HG03558 (cell line): ENCODE data around the gene AQP1.

Source experiments
- ATAC-seq: cut with Tn5 transposase; IDR thresholded peaks from one replicate; pipeline ENCODE4 v1.9.1; 2021; ENCODE audit warnings: moderate number of reproducible peaks; ENCODE audit not compliant: unreplicated experiment; ENCODE audit errors: extremely low read depth

Gene AQP1

GRCh38 chr7:30917216-30917893, 5.7 kb downstream of the AQP1 start:
- ATAC-seq = no peak

GRCh38 chr7:30918676-30919075, 7.0 kb downstream of the AQP1 start:
- no peak for ATAC-seq

DNA sequence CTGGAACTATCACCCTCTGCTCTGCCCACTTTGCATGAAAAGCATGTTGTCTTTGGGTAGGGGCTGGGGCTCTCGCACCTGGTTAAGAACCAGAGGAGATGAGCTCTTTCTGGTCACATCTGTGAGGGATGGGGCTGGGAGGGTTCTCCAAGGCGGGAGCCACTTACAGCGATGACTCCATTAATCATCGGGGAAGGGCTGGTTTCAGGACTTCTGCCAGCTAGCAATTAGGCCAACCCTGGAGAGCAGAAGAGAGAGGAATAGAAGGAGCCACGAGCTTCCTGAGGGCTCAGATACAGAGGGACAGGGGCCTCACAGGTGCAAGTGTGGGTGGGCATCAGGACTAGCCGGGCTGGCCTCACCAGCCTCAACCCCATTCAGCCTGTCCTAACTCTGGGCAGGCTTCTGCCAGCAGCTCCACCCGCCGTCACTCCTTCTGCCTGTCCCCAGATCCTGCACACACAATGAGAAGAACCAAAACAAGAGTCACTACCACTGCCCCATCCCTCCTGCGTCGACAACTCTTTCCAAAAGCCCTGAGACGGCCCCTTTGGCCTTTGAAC, 8.4 kb downstream of the AQP1 start:
- no peak for ATAC-seq

DNA sequence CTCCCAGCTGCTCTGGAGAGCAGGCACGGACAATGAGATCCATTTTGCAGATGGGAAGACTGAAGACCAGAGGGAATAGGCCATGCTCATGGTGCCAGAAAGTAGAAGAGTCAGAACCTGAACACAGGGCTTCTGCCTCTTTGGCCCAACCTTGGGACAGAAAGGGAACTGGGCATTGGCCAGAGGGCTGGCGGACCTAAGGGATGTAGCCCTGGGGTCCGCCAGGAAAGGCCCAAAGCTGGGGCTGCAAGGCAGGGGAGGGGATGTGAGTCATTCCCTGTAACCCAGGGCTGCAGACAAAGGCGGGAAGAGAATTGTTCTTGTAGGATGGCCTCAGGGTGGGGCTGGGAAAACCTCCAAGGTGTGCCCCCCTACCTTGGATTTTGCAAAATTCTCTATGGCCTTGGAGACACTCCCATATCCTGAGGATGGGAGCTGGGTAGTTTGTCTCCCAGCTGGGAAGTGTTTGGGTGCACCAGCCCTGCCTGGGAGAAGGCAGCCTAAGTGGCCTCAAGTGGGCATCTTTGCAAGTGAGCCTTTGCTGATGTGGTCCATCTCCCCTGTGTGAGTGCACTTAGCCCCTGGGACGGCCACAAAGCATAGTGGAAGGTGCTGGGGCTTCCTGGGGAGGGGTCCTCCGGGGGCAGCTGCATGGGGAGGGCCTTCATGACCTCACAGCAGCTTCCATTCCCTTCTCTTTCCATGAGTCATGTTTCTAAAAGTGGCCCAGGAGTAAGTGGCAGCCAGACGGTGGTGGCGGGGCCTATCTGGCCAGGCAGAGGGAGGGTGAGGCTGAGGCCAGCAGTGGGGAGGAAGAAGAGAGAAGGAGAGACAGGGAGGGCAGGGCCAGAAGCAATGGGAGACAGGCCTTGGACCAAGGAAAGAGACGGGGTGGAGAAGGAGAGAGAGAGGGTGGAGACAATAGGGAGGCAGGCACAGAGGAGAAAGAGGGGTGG, 9.2 kb downstream of the AQP1 start:
- no peak for ATAC-seq

- no peak for ATAC-seq
These were observed 10.1 kb downstream of the AQP1 start for GRCh38 chr7:30921540-30922401.

DNA sequence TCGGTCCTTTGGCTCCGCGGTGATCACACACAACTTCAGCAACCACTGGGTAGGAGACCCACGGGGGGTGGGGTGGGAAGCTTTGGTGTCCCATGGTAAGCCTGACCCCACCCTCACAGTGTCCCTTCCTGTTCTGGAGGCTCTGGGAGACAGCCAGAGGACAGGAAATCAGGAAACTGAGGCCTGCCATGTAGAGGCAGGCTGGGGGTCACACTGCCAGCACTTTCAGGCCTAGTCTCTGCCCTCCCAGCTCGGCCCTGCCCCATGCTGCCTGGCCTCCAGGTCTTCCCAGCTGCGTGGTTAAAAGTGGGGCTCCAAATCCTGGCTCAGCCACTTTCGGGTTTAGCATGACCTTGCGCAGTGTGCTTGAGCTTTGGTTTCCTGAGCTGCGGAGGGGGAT, 10.9 kb downstream of the AQP1 start:
- no peak for ATAC-seq

- ATAC-seq = no peak
These were observed 11.5 kb downstream of the AQP1 start for GRCh38 chr7:30923009-30923773.

DNA sequence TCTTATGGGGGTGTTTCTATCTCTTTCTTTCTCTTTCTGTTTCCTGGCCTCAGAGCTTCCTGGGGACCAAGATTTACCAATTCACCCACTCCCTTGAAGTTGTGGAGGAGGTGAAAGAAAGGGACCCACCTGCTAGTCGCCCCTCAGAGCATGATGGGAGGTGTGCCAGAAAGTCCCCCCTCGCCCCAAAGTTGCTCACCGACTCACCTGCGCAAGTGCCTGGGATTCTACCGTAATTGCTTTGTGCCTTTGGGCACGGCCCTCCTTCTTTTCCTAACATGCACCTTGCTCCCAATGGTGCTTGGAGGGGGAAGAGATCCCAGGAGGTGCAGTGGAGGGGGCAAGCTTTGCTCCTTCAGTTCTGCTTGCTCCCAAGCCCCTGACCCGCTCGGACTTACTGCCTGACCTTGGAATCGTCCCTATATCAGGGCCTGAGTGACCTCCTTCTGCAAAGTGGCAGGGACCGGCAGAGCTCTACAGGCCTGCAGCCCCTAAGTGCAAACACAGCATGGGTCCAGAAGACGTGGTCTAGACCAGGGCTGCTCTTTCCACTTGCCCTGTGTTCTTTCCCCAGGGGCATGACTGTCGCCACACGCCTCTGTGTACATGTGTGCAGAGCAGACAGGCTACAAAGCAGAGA, 12.2 kb downstream of the AQP1 start:
- ATAC-seq = no peak

DNA sequence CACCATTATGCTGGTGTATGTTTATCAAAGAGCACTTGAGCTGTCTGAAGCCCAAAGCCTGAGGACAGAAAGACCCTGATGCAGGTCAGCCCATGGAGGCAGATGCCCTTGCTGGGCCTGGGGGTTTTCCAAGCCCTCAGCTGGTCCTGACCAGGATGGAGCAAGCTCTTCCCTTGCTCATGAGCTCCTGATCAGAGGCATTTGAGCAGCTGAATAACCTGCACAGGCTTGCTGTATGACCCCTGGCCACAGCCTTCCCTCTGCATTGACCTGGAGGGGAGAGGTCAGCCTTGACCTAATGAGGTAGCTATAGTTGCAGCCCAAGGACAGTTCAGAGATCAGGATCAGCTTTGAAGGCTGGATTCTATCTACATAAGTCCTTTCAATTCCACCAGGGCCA, 13.0 kb downstream of the AQP1 start:
- ATAC-seq = no peak

DNA sequence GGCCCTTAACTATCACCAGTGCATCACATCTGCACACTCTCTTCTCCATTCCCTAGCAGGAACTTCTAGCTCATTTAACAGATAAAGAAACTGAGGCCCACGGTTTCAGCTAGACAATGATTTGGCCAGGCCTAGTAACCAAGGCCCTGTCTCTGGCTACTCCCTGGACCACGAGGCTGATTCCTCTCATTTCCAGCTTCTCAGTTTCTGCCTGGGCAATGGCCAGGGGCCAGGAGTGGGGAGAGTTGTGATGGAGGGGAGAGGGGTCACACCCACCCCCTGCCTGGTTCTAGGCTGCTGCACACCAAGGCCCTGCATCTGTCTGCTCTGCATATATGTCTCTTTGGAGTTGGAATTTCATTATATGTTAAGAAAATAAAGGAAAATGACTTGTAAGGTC, 13.5 kb downstream of the AQP1 start:
- ATAC-seq = no peak

DNA sequence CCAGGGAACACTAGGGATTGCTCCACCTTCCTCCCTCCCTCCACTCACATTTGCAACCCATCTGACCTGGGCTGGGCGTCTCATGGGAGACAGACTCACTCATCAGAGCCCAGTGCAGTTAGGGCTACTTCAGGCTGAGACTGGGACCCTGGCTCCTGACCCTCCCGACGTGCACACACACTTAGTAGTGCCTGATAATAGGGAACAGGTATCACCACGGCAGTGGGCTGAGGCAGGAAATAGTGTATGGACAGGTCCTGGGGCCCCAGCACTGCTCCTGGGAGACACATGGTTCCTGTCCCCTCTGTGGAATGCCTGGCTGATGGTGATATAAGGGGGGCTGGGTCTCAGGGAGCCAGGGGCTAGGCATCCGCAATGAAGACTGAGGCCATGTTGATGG, 14.3 kb downstream of the AQP1 start:
- no peak for ATAC-seq

- no peak for ATAC-seq
These were observed 14.7 kb downstream of the AQP1 start for GRCh38 chr7:30926313-30926712.

- no peak for ATAC-seq
These were observed 15.4 kb downstream of the AQP1 start for GRCh38 chr7:30927040-30927439.

DNA sequence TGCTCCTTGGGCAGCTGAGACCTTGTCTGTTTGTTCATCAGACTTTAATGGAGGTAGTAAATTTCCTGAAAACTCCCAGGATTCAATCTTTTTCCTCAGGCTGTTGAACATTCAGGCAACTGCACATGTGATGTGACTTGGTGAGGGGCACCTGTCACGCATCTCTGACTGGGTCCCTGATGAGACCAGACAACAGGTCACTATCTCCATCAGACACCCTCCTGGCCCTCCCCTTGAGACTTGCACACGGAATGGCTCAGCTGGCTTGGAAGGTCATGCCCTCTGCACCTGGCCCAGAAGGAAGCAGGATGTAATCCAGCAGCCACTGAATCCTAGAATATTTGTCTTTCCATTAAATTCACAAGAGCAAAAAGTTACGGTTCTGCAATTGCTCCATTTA, 15.9 kb downstream of the AQP1 start:
- ATAC-seq = no peak

DNA sequence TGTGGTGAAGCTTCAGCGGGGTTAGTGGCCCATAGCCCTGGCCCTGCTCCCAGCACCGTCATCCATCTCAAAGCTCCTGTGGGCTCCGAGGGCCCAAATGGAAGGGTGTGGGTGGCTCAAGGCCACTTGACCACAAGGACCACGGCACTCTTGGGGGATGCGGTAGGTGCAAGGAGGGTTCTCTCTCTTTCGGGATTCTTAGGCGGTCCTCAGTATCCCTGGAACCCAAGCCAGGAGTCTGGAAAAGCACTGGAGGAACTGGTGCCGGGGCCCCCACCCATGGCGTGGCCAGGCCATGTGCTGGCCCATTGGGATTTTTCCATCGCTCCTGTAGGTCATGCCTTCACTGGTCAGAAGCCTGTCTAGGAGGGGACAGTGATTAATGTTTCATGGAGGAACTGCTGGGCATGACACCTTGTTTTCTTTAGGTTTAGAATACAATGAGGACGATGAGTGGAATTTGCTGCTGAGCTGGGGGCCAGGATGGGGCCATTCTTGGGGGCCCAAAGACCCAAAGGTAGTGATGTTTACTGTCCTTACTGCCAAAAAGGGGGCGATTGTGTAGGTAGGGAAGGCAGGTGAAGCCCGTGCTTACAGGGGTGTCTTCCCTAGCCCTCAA, 16.7 kb downstream of the AQP1 start:
- no peak for ATAC-seq

GRCh38 chr7:30929686-30930085, 18.0 kb downstream of the AQP1 start:
- no peak for ATAC-seq

DNA sequence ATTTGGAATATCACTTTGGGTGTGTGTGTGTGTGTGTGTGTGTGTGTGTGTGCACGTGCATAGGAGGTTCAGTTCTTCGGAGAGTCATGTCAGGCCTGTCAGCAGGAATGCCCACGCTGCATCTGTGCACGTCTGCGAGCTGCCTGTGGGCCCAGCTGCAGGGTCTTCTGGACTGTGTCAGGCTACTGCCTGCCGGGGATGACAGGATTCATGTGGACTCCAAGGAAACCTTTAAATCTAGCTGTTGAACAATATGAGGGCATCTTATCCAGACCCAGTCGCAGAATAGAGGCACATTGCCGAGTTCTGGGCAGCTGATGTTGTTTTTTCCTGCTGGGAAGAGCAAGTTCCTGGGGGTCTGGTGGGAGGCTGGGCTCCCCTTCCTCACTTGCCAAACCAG, 19.0 kb downstream of the AQP1 start:
- ATAC-seq = no peak

DNA sequence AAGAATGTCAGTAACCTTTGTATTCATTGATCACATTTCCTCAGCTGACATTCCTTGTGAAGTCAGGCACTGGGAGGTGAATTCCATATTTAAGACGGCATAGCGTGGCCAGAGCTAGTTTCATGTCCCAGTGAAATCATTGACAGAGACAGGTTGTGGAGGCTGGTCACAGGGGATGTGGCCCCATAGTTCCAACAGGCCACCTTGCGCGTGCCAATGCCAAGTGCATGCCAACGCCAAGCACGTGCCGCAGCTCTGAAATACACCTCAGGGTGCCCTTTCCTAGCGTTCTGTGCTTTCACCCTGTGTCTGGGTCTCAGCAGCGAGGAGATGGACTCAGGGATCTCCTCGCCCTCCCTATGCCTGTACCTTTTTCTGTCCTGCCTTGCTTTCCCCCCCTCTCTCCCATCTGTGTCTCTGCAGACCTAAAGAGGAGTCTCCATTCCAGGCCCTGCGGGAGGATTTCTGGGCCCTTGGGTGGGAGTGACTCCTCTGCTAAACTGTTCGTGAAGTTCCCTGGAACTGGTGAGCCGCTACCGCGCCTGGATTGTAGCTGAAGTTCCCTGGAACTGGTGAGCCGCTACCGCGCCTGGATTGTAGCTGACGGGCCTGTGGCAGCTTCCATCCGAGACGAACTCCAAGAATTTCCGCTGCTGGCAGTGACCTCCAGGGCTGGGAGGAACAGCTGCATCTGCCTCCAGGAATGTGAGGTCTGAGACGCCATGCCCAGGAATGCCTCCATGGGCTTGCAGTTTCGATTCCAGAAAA, 19.7 kb downstream of the AQP1 start:
- no peak for ATAC-seq
